HepG2 (cell line): ENCODE results near the gene SLC25A47.

Source experiments
- NKX3-1 ChIP-seq: sonication (generic); formaldehyde crosslinking; IDR thresholded peaks from 2 replicates; pipeline ENCODE4 v1.5.0; 2020; ENCODE audit warnings: missing genetic modification reagents
- TAF1 ChIP-seq: sonication (generic); formaldehyde crosslinking; IDR thresholded peaks from 2 replicates; pipeline ENCODE4 v1.4.0; 2020; ENCODE audit warnings: missing genetic modification reagents
- ZNF10 ChIP-seq: sonication (generic); formaldehyde crosslinking; IDR thresholded peaks from 2 replicates; pipeline ENCODE4 v1.4.0; 2020; ENCODE audit warnings: mild to moderate bottlenecking, low read depth, missing genetic modification reagents, borderline replicate concordance

- TF ChIP-seq TAF1 (no peak), ZNF10 (CRISPR knock-in tag) (no peak), NKX3-1 (no peak)
These were observed 41.3 kb downstream of the SLC25A47 start for GRCh38 chr14:100364403-100364802.
